HepG2 (cell line): ENCODE data around the gene ONECUT1.

Experiments used
- ZNF331 ChIP-seq: sonication (generic); formaldehyde crosslinking; IDR thresholded peaks from 2 replicates; pipeline ENCODE4 v1.4.0; 2020; ENCODE audit warnings: missing genetic modification reagents
- TF ChIP-seq, protein P1 (sequence below): sonication (generic); formaldehyde crosslinking; IDR thresholded peaks from 2 replicates; pipeline ENCODE4 v1.4.0; 2020; ENCODE audit warnings: mild to moderate bottlenecking, missing genetic modification reagents

DNA sequence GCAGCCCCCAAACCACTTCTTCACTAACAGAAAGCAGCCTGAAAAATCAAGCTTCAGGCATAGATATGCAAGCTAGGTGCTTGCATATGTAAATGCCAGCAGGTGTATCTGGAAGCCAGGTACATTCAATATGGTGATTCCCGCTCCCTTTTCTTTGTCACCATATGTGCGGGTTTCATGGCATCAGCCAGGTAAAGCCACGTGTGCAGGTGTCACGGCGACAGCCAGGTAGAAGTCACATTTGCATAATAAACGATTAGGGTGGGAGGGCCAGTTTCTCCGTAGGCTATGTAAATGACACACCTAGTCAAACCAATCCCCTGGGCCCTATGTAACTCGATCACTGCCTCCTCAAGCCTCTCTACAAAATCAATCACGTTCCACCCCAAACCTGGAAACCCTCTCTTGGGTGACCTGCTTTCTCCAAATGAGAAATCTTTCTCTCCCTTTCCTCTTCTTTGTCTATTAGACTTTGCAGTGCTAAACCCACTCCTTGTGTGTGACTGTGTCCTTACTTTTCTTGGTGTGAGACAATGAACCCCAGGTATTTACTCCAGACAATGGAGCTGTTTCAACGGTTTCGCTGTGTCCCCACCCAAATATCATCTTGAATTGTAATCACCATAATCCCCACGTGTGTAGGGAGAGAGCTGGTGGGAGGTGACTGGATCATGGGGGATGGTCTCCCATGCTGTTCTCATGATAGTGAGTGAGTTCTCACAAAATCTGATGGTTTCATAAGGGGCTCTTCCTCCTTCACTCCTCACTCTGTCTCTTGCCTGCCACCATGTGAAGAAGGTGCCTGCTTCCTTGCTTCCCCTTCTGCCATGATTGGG lies 44.6 kb downstream of the ONECUT1 start:
- TF ChIP-seq ZNF331 (CRISPR knock-in tag), result no peak
- TF ChIP-seq, protein P1, sequence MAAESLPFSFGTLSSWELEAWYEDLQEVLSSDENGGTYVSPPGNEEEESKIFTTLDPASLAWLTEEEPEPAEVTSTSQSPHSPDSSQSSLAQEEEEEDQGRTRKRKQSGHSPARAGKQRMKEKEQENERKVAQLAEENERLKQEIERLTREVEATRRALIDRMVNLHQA (CRISPR knock-in tag), result no peak
